Ishikawa (cell line): Measurements from ENCODE around the gene TBX10.
A peak's percentile ranks its signal among the peaks of the same experiment; 100 is the strongest.

Experiments used
- CEBPB ChIP-seq: IDR thresholded peaks from 2 replicates; pipeline ENCODE4 v1.6.1; 2012
- CREB1 ChIP-seq: IDR thresholded peaks from 2 replicates; pipeline ENCODE4 v1.6.1; 2012; ENCODE audit warnings: low read depth
- EGR1 ChIP-seq: IDR thresholded peaks from 2 replicates; pipeline ENCODE4 v1.6.1; 2012
- EP300 ChIP-seq: IDR thresholded peaks from 2 replicates; pipeline ENCODE4 v1.6.1; 2012; ENCODE audit warnings: borderline replicate concordance
- FOXM1 ChIP-seq: IDR thresholded peaks from 2 replicates; pipeline ENCODE4 v1.6.1; 2012; ENCODE audit warnings: low read depth, borderline replicate concordance
- NFIC ChIP-seq: IDR thresholded peaks from 2 replicates; pipeline ENCODE4 v1.6.1; 2012
- RAD21 ChIP-seq: IDR thresholded peaks from 2 replicates; pipeline ENCODE4 v1.6.1; 2012; ENCODE audit warnings: low read depth
- TAF1 ChIP-seq: IDR thresholded peaks from 2 replicates; pipeline ENCODE4 v1.6.1; 2012; ENCODE audit warnings: low read depth, mild to moderate bottlenecking
- TCF12 ChIP-seq: IDR thresholded peaks from 2 replicates; pipeline ENCODE4 v1.6.1; 2012; ENCODE audit warnings: low read depth
- TEAD4 ChIP-seq: IDR thresholded peaks from 2 replicates; pipeline ENCODE4 v1.6.1; 2012
- YY1 ChIP-seq: IDR thresholded peaks from 2 replicates; pipeline ENCODE4 v1.6.1; 2012; ENCODE audit warnings: low read depth
- ZBTB7A ChIP-seq: IDR thresholded peaks from 2 replicates; pipeline ENCODE4 v1.6.1; 2012; ENCODE audit warnings: low read depth
- TF ChIP-seq, protein P1 (sequence below): IDR thresholded peaks from 2 replicates; pipeline ENCODE4 v1.6.1; 2012
- TF ChIP-seq, protein P2 (sequence below): IDR thresholded peaks from 2 replicates; pipeline ENCODE4 v1.6.1; 2012
- TF ChIP-seq, protein P3 (sequence below): IDR thresholded peaks from 2 replicates; pipeline ENCODE4 v1.6.1; 2012; ENCODE audit warnings: low read depth, mild to moderate bottlenecking

Gene TBX10

DNA sequence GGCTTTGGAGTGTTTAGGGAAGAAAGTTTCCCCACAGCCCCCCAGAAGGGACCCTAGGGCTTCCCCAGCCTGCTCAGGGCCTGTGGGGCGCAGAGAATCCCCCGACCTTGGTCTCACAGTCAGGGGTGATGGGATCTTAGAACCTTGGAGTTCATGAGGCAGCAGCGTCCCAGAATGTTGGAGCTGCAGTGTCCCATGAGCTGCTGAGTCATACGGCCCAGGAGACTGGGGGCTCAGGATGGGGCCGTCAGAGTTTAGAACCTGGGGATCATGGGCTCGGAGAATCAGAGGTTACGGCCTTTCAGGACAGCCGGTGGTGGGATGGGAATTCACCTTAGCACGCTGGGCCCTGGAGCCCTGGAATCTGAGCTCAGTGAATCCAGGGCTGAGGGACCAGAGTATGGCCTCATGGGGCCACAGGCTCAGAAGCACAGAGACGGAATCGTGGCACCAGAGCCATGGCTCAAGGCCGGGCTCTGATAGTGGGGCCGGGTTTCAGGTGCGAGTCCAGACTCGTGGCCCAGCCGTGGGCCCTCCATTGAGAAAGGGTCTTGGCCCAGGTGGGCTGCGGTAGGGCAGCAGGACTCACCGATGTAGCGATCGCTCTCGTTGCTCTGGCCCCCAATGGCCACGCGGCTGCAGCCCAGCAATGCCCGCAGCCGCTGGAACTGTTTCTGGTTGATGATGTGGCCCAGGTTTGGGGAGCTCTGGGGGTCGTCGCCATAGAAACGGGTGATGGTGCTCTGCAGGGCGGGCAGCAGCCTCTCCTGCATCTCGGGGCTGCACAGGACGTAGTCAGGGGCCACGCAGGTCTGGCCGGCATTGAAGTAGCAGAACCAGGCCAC, 25.4 kb upstream of the TBX10 start:
- no peak for TF ChIP-seq TEAD4
- TF ChIP-seq, protein P1, sequence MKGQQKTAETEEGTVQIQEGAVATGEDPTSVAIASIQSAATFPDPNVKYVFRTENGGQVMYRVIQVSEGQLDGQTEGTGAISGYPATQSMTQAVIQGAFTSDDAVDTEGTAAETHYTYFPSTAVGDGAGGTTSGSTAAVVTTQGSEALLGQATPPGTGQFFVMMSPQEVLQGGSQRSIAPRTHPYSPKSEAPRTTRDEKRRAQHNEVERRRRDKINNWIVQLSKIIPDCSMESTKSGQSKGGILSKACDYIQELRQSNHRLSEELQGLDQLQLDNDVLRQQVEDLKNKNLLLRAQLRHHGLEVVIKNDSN = no peak
- TF ChIP-seq, protein P2, sequence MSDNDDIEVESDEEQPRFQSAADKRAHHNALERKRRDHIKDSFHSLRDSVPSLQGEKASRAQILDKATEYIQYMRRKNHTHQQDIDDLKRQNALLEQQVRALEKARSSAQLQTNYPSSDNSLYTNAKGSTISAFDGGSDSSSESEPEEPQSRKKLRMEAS = no peak
- TF ChIP-seq FOXM1 = no peak
- TF ChIP-seq RAD21 = no peak
- TF ChIP-seq CREB1 = no peak
- no peak for TF ChIP-seq ZBTB7A

DNA sequence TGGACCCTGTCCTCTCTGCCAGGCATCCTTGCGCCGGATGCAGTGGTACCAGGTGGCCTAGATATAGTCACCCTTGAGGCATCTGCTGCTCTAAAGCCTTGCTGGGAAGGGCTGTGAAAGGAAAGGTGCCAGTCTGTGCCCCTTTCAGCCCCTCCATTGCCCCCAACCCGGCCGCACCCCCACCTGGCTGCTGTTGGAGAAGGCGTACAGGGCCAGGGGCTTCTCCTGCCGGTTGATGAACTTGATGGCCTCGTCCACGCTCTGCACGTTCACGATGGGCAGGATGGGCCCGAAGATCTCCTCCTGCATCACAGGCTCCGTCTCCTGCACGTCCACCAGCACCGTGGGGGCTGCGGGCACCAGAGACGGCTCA, 24.6 kb upstream of the TBX10 start:
- TF ChIP-seq TEAD4 = no peak
- TF ChIP-seq, protein P2 = no peak
- no peak for TF ChIP-seq RAD21
- no peak for TF ChIP-seq ZBTB7A
- no peak for TF ChIP-seq FOXM1
- TF ChIP-seq, protein P3, sequence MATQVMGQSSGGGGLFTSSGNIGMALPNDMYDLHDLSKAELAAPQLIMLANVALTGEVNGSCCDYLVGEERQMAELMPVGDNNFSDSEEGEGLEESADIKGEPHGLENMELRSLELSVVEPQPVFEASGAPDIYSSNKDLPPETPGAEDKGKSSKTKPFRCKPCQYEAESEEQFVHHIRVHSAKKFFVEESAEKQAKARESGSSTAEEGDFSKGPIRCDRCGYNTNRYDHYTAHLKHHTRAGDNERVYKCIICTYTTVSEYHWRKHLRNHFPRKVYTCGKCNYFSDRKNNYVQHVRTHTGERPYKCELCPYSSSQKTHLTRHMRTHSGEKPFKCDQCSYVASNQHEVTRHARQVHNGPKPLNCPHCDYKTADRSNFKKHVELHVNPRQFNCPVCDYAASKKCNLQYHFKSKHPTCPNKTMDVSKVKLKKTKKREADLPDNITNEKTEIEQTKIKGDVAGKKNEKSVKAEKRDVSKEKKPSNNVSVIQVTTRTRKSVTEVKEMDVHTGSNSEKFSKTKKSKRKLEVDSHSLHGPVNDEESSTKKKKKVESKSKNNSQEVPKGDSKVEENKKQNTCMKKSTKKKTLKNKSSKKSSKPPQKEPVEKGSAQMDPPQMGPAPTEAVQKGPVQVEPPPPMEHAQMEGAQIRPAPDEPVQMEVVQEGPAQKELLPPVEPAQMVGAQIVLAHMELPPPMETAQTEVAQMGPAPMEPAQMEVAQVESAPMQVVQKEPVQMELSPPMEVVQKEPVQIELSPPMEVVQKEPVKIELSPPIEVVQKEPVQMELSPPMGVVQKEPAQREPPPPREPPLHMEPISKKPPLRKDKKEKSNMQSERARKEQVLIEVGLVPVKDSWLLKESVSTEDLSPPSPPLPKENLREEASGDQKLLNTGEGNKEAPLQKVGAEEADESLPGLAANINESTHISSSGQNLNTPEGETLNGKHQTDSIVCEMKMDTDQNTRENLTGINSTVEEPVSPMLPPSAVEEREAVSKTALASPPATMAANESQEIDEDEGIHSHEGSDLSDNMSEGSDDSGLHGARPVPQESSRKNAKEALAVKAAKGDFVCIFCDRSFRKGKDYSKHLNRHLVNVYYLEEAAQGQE = no peak
- TF ChIP-seq YY1 = no peak
- no peak for TF ChIP-seq TAF1
- TF ChIP-seq CREB1 = no peak
- no peak for TF ChIP-seq NFIC
- TF ChIP-seq, protein P1 = no peak
- TF ChIP-seq TCF12 = no peak

DNA sequence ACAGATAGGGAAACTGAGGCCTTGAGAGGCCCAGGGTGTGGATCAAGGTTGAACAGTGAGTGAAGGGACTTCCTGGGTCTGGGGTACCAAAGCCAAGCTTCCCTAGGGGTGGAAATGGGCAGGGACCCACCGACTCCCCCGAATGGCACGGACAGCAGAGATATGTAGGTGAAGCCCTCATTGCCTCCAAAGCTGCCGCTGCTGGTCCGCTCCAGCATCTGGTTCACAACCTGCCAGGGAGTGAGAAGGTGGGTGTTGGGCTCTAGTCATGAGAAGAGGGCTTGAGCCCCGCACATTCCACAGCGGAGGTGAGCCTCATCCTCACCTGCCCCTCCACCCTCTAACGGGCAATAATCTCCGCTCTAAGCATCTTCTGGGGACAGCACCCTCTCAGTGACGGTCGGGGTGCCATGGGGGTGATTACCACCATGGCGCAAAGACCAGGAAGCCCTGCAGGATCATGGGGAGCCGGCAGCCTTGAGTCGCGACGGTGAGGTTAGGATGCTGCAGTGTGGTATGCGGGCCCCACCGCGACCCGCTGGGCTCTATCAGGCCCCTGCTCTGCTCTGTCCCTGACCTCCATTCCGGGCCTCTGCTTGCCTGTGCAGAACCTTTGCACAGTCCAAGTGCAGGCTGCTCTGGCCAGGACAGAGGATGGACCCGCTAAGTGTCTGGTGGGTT, 24.1 kb upstream of the TBX10 start:
- no peak for TF ChIP-seq ZBTB7A

DNA sequence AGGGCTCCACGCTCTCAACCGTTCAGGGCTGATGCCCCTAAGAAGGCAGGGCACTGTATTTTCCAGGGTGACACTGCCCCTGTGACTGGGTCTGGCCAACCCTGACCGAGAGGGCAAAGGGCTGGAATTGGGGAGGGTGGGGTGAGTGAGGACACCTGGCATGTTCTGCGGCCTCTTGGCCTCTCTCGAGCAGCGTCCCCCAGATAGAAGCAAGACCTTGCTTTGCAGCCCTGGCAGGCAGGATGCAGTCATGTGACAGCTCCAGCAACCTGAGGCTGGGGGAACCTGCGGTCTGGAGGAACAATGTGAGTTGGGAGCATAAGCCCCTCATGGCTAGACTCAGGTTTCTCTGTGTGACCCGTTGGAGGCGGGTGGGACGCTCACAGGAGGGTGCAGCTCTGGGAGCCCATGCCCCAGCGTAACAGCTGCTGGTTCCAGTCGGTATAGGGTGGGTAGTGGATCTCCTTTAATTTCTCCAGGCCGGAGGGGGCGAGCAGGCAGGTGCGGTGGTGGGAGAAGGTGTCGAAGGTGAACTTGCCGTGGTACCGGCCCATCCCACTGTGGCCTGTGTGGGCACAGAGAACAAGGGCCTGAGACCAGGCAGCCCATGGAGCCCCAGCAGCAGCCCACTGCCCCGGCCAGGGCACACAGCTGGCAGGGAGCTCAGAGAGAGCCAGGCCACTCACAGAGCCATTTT, 23.4 kb upstream of the TBX10 start:
- TF ChIP-seq, protein P1 = 0 out of 2 replicates have a peak, but pooled peaks have one; percentile 10
- TF ChIP-seq, protein P2 = no peak
- no peak for TF ChIP-seq CEBPB

DNA sequence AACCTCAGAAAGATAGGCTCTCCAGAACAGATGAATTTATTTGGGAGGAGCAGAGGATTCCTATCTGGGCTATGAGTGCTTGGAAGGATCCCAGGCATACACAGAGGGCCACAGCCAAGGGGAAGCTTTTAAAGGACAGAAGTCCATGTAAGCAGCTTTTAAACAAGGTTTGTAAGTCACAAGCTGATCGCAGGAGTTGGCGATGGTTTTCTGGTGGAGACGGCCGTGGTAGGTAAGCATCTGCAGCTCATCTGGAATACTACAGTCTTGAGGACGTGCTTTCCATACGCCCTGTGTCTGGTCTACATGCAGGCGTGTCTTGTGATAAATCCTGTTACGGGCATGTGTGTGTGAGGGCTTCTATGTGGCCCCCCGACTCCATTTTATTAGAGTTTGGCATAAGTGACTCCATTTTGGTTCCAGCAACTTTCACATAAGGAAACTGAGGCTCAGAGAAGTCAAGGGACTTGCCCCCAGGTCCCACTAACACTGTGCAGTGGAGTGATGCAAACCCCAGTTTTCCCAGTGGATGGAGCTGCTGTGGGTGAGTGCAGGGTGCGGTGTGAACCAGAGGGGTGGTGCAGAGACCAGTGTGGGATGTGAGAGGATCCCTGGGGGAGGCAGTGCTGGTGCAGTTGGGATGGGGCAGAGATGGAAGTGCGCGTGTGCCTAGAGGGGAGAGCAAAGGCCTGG, 22.7 kb upstream of the TBX10 start:
- TF ChIP-seq CEBPB (no peak), TCF12 (no peak), EP300 (no peak)

DNA sequence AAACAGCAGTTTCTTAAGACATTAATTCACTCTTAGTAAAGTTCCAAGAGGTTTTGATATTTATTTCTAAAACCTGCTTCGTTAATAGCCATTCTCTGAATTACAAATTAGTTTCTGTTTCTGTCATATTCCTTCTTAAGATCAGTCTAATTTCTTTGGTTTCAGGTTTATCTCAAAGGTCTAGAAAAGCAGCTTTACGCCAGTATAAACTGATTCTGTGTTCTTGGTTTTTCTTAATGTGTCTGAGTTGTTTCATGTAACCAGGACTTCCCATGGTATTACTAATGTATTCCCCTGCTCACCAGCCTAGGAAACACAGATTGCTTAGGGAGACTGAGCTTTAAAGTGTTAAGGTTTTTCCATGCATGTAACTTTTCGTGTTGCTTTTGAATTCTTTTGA, 17.7 kb upstream of the TBX10 start:
- TF ChIP-seq, protein P1 = no peak
- TF ChIP-seq RAD21 (no peak), FOXM1 (no peak), CREB1 (no peak), EGR1 (no peak), TAF1 (no peak), YY1 (no peak), TEAD4 (no peak)
- TF ChIP-seq, protein P2 = no peak
